GM19328 (cell line): ENCODE results near the gene WDR33.
A peak's percentile ranks its signal among the peaks of the same experiment; 100 is the strongest.
"Not testable (repeated sequence)": the region's sequence is repeated elsewhere in the genome, so short reads cannot be mapped to it uniquely, and the experiment has no call there.

Experiments
- ATAC-seq: cut with Tn5 transposase; IDR thresholded peaks from one replicate; pipeline ENCODE4 v1.9.1; 2021; ENCODE audit warnings: mild to moderate bottlenecking, moderate library complexity; ENCODE audit not compliant: unreplicated experiment

The WDR33 gene

GRCh38 chr2:127810619-127811396 lies at the start of gene WDR33:
TSS of gene WDR33 (minus strand) at chr2:127811171. CDS start at chr2:127770981, 40,190 bp downstream.
- peak; percentile 98 for ATAC-seq

GRCh38 chr2:127860130-127860529 lies 49.2 kb upstream of the WDR33 start:
- no peak for ATAC-seq

- ATAC-seq: no peak
These were observed 48.7 kb upstream of the WDR33 start for GRCh38 chr2:127859712-127860085.

- ATAC-seq: no peak
These were observed 46.4 kb upstream of the WDR33 start for GRCh38 chr2:127857265-127857808.

GRCh38 chr2:127853671-127854070 lies 42.7 kb upstream of the WDR33 start:
- ATAC-seq: no peak

- ATAC-seq: no peak
These were observed 41.4 kb upstream of the WDR33 start for GRCh38 chr2:127852388-127852787.

- ATAC-seq: no peak
These were observed 37.0 kb upstream of the WDR33 start for GRCh38 chr2:127847931-127848330.

GRCh38 chr2:127844973-127845372 lies 34.0 kb upstream of the WDR33 start:
- ATAC-seq: no peak

GRCh38 chr2:127843677-127844076 lies 32.7 kb upstream of the WDR33 start:
- no peak for ATAC-seq

GRCh38 chr2:127841466-127842178 lies 30.7 kb upstream of the WDR33 start:
- no peak for ATAC-seq

GRCh38 chr2:127840893-127841292 lies 29.9 kb upstream of the WDR33 start:
- ATAC-seq: no peak

GRCh38 chr2:127834951-127835350 lies 24.0 kb upstream of the WDR33 start:
- ATAC-seq: no peak

- ATAC-seq: peak; percentile 95
These were observed 18.9 kb upstream of the WDR33 start for GRCh38 chr2:127829845-127830246.

GRCh38 chr2:127826708-127827107 lies 15.7 kb upstream of the WDR33 start:
- not testable (repeated sequence) for ATAC-seq

GRCh38 chr2:127826047-127826446 lies 15.1 kb upstream of the WDR33 start:
- ATAC-seq: no peak

GRCh38 chr2:127820080-127820668 lies 9.2 kb upstream of the WDR33 start:
- no peak for ATAC-seq

GRCh38 chr2:127818794-127819425 lies 7.9 kb upstream of the WDR33 start:
- ATAC-seq: no peak

GRCh38 chr2:127818241-127818640 lies 7.3 kb upstream of the WDR33 start:
- no peak for ATAC-seq

GRCh38 chr2:127814677-127815076 lies 3.7 kb upstream of the WDR33 start:
- no peak for ATAC-seq

- not testable (repeated sequence) for ATAC-seq
These were observed 1.5 kb upstream of the WDR33 start for GRCh38 chr2:127812441-127812840.
